Measurements from ENCODE around the gene KCTD17.

The KCTD17 gene

DNA sequence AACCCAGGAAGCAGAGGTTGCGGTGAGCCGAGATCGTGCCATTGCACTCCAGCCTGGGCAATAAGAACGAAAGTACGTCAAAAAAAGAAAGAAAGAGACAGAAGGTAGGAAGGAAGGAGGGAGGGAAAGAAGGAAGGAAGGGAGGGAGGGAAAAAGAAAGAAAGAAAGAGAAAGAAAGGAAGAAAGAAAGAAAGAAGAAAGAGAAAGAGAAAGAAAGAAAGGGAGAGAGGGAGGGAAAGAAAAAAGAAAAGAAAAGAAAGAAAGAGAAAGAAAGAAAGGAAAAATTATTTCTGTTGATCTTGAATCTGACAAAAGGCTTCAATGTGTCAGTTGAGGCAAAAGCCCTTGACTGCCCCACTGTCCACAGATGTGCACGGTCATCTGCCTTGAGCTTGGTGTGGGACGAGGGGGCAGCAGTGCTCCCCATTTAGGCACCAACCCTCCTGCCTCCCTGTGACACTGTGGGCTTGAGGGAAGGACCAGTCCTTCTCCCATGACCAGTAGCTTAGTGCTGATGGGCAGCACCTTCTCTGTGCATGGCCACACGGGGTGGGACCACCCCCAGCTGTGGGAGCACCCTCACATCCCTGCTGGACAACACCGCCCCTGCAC lies 24.4 kb downstream of the KCTD17 start:
- TF ChIP-seq, protein P1, sequence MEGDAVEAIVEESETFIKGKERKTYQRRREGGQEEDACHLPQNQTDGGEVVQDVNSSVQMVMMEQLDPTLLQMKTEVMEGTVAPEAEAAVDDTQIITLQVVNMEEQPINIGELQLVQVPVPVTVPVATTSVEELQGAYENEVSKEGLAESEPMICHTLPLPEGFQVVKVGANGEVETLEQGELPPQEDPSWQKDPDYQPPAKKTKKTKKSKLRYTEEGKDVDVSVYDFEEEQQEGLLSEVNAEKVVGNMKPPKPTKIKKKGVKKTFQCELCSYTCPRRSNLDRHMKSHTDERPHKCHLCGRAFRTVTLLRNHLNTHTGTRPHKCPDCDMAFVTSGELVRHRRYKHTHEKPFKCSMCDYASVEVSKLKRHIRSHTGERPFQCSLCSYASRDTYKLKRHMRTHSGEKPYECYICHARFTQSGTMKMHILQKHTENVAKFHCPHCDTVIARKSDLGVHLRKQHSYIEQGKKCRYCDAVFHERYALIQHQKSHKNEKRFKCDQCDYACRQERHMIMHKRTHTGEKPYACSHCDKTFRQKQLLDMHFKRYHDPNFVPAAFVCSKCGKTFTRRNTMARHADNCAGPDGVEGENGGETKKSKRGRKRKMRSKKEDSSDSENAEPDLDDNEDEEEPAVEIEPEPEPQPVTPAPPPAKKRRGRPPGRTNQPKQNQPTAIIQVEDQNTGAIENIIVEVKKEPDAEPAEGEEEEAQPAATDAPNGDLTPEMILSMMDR (IDR thresholded peaks at IDR 0.05; ENCODE audit: low read depth, low read length), result no peak

DNA sequence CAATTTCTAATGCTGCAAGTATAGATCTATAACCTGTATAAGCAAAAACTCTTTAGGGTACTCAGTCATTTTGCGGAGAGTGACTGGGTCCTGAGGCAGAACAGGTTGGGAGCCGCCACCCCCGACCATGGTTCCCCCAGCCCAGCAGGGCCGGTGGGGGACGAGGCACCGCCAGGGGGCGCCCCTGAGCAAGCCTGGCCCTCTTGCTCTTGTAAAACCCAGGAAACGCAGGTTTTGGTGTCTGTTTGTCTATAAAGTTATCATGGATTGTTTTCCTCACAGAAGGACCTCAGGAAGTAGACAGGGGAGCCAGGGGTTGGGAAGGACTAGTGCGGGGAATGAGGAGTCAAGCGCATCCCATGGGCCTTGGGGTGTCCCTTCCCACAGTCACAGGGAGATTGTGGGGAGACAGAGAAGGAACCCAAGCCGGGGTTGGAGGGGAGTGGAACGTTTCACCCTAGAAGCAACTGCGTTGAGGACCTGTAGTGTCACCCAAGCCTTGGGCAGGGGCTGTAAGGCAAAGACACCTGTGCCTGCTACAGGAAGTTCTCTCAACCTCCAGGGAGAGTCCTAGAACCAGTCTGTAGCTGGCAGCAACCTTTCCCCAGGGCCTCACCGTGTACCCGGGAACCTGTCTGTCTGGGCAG lies 26.4 kb downstream of the KCTD17 start:
- TF ChIP-seq, protein P1 (IDR thresholded peaks at IDR 0.05; ENCODE audit: low read depth, low read length), result no peak; the same call in none of the 2 replicates
- DNase-seq (ENCODE audit: extremely low read depth, low read depth), result peak; percentile 10

More for the DNA sequence above, 24.4 kb downstream of the KCTD17 start:
- no peak for DNase-seq (ENCODE audit: extremely low read depth, low read depth)

DNA sequence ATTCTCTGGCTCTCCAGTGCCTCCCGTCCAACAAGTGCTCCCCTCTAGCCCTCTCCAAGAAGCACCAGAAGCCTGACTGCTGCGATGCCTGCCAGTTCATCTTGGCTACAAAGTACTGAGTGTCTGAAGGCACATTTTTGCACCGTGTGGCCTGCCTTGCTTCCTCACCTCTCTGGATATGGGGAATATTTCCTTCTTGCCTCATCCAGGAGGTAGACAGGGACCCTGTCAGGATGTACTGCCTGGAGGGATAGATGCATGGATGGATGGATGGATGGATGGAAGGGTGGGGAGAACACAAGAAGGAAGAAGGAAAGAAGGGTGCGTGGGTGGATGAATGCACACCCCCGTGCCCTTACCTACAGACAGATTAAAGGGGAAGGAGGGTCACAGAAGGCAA lies 27.6 kb downstream of the KCTD17 start:
- no peak for DNase-seq (ENCODE audit: extremely low read depth, low read depth)
- TF ChIP-seq, protein P1 (IDR thresholded peaks at IDR 0.05; ENCODE audit: low read depth, low read length), result no peak

DNA sequence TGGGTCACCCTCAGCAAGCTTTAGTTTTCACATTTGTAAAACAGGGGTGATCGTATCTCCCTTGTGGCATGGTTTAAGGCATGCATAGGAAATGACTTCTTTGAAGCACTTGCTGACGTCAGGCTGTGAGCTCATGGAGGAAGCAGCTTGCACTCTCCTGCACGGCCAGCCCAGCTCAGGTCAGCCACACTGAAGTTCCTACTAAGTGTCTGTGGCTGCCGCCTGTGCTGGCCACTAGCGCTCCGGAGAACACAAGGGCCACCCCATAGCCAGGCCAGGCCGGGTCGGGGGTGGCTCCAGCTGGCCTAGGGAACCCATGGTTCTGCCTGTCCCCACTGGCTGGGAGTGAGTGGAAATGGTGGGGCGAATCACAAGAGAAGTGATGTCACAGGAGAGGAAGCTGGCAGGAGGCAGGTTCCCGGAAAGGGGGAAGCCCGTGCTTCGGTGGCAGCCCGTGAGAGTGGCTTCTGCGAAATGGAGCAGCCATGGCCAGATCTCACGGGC lies 28.2 kb downstream of the KCTD17 start:
- no peak for DNase-seq (ENCODE audit: extremely low read depth, low read depth)
- TF ChIP-seq, protein P1 (IDR thresholded peaks at IDR 0.05; ENCODE audit: low read depth, low read length), result no peak

DNA sequence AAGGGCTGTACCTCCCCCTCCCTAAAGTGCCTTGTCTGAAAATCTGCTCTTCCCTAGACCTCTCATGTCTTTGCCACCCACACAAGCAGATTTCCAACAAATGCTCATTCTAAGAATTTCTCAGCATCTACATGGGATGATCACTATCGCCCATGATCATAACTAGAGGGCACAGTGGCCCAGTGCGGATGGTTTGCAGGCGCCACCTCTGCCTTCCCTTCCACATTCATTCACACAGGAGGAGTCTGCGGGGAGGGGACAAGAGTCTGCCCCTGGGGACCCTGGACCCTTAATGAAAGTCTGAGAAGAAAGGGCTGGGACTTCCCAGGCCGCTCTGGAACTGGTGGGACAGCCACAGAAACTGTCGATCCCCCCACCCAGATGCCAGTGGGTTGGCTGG lies 28.9 kb downstream of the KCTD17 start:
- no peak for DNase-seq (ENCODE audit: extremely low read depth, low read depth)
- TF ChIP-seq, protein P1 (IDR thresholded peaks at IDR 0.05; ENCODE audit: low read depth, low read length), result no peak

DNA sequence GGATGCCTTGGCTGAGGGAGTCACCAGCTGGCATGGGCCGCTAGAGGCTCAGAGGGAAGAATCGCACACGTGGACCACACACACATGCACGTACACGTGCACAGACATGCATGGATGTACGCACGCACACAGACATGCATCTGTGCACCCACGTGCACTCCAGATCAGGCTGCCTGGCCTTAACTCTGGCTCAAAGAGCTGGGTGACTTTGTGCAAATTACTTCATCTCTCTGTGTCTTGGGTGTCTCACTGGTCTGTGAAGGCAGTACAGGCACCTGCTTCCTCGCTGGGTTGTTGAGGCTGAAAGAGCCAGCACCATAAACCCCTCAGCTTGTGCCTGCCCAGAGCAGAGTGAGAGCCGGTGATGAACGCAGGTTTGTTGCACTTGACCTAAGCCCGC lies 29.3 kb downstream of the KCTD17 start:
- no peak for DNase-seq (ENCODE audit: extremely low read depth, low read depth)

More for the DNA sequence above, 29.3 kb downstream of the KCTD17 start:
- TF ChIP-seq, protein P1 (IDR thresholded peaks at IDR 0.05; ENCODE audit: low read depth, low read length), result no peak

Data from AG09319 (cell line).